ENCODE data around the gene TMEM250. TPM values are rescaled to one million over a fixed set of nuclear protein-coding genes. Genes with fewer than 3 reads are reported as not detected.

TMEM250 gene
- total and polyA plus RNA-seq, 2 of the 4 experiments (the other 2 are of a cell fraction): 14.0 to 17.5 TPM

DNA sequence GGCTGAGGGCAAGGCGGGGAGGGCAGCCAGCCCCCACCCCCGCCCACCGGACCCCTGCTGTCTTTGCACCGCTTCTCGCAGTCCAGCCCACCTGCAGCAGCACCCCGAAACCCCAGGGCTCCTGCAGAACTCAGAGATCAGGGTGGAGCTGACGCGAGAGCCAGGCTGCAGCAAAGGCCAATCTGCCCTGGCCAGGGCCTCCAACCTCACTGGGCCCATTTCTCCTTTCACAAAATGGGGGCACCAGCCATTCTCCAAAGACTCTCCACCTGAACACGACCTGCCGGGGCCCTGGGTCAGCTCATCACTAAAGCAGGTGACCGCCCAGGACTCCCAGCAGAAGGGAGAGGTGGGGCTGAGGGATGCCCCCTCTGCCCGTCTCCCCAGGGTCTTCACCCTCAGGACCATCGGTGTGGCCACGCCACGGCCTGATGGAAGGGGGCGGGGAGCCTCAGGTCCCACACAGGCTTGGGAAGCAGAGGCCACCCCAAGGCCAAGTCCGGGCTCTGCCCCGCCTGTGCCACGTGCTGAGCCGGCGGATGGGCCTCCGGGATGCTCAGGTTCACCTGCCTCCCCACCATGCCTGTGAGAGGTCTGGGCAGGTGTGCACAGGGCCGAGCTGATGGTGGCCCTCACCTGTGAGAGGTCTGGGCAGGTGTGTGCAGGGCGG is 36.7 kb downstream of the TMEM250 start:
- H4K5ac ChIP-seq (ENCODE audit: low read depth, low read length): no peak overlapping the region
- H2BK120ac ChIP-seq (ENCODE audit: low read depth, low read length): no peak overlapping the region
- H3K4ac ChIP-seq (ENCODE audit: low read depth, low read length): no peak overlapping the region
- TF ChIP-seq, protein P1, sequence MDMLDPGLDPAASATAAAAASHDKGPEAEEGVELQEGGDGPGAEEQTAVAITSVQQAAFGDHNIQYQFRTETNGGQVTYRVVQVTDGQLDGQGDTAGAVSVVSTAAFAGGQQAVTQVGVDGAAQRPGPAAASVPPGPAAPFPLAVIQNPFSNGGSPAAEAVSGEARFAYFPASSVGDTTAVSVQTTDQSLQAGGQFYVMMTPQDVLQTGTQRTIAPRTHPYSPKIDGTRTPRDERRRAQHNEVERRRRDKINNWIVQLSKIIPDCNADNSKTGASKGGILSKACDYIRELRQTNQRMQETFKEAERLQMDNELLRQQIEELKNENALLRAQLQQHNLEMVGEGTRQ (IDR thresholded peaks at IDR 0.05; ENCODE audit: low read depth, low read length): no peak
- TF ChIP-seq MAZ (IDR thresholded peaks at IDR 0.05; ENCODE audit: borderline replicate concordance, low read depth, low read length): no peak
- no peak for TF ChIP-seq RCOR1 (IDR thresholded peaks at IDR 0.05; ENCODE audit: insufficient replicate concordance, low read length)
- TF ChIP-seq RFX5 (IDR thresholded peaks at IDR 0.05; ENCODE audit: low read depth, low read length): no peak
- no peak for TF ChIP-seq CEBPB (IDR thresholded peaks at IDR 0.05; ENCODE audit: low read depth, low read length)
- TF ChIP-seq, protein P2, sequence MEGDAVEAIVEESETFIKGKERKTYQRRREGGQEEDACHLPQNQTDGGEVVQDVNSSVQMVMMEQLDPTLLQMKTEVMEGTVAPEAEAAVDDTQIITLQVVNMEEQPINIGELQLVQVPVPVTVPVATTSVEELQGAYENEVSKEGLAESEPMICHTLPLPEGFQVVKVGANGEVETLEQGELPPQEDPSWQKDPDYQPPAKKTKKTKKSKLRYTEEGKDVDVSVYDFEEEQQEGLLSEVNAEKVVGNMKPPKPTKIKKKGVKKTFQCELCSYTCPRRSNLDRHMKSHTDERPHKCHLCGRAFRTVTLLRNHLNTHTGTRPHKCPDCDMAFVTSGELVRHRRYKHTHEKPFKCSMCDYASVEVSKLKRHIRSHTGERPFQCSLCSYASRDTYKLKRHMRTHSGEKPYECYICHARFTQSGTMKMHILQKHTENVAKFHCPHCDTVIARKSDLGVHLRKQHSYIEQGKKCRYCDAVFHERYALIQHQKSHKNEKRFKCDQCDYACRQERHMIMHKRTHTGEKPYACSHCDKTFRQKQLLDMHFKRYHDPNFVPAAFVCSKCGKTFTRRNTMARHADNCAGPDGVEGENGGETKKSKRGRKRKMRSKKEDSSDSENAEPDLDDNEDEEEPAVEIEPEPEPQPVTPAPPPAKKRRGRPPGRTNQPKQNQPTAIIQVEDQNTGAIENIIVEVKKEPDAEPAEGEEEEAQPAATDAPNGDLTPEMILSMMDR (conservative IDR thresholded peaks at IDR 0.05; ENCODE audit: low read depth, low read length): no peak
- no peak for TF ChIP-seq POLR2A (IDR thresholded peaks at IDR 0.05; ENCODE audit: low read depth, low read length)
- TF ChIP-seq CHD1 (IDR thresholded peaks at IDR 0.05; ENCODE audit: low read depth, low read length): no peak
- no peak for TF ChIP-seq RAD21 (IDR thresholded peaks at IDR 0.05; ENCODE audit: low read length)
- TF ChIP-seq FOS (IDR thresholded peaks at IDR 0.05; ENCODE audit: low read depth, low read length): no peak
- TF ChIP-seq MXI1 (IDR thresholded peaks at IDR 0.05; ENCODE audit: borderline replicate concordance, low read depth, low read length): no peak
- TF ChIP-seq MAFK (IDR thresholded peaks at IDR 0.05; ENCODE audit: low read depth, low read length): no peak
- no peak for TF ChIP-seq NFE2L2 (IDR thresholded peaks at IDR 0.05; ENCODE audit: low read depth, low read length)
- no peak for TF ChIP-seq SMC3 (IDR thresholded peaks at IDR 0.05; ENCODE audit: low read depth, low read length)
- TF ChIP-seq, protein P3, sequence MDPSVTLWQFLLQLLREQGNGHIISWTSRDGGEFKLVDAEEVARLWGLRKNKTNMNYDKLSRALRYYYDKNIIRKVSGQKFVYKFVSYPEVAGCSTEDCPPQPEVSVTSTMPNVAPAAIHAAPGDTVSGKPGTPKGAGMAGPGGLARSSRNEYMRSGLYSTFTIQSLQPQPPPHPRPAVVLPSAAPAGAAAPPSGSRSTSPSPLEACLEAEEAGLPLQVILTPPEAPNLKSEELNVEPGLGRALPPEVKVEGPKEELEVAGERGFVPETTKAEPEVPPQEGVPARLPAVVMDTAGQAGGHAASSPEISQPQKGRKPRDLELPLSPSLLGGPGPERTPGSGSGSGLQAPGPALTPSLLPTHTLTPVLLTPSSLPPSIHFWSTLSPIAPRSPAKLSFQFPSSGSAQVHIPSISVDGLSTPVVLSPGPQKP (IDR thresholded peaks at IDR 0.05; ENCODE audit: borderline replicate concordance, low read depth, low read length): no peak
- TF ChIP-seq BHLHE40 (IDR thresholded peaks at IDR 0.05; ENCODE audit: low read depth, low read length): no peak
- H3K36me3 ChIP-seq (ENCODE audit: control insufficient read depth, insufficient read depth, low read length): peaks cover 4% of the 10 kb centered on the region; the same call in 1 of the 2 replicates
- H4K20me1 ChIP-seq (ENCODE audit: insufficient read depth, low read length): peaks cover 89% of the 10 kb centered on the region
- BruUV-seq (replicated peaks): no TSS peak
- H2AFZ ChIP-seq (replicated peaks; ENCODE audit: low read length, poor library complexity): no peak overlapping the region
- no peak overlapping the region for H2AK9ac ChIP-seq (replicated peaks; ENCODE audit: low read depth, low read length, poor library complexity)
- H4K91ac ChIP-seq (ENCODE audit: insufficient read depth, low read depth, low read length): no peak overlapping the region
- DNase-seq (no peak), ATAC-seq (ENCODE audit: low read depth) (no peak)
- no peak overlapping the region for H3K14ac ChIP-seq (replicated peaks; ENCODE audit: low read depth, low read length)
- H3K4me1 ChIP-seq (ENCODE audit: control insufficient read depth, insufficient read depth, low read length): peaks cover 7% of the 10 kb centered on the region; the same call in 1 of the 2 replicates
- H3K18ac ChIP-seq (ENCODE audit: low read depth, low read length): no peak overlapping the region
- dilution Hi-C loops (cut with HindIII; ENCODE audit: low sequenced_read_pairs, unreplicated experiment): no loop called here
- no peak overlapping the region for H3K56ac ChIP-seq (ENCODE audit: extremely low read depth, insufficient read depth, low read length)
- no peak overlapping the region for H3K9ac ChIP-seq (ENCODE audit: low read depth, low read length)
- H3K23ac ChIP-seq (ENCODE audit: low read depth, low read length): no peak overlapping the region
- H2BK15ac ChIP-seq (ENCODE audit: low read depth, low read length): no peak overlapping the region
- WGBS, 2 experiments (ENCODE audit: extremely low coverage in 2 of 2, insufficient read length in 1 of 2): 96% methylated on average over 11 of the region's 24 CpGs; no CpG with 5 or more reads in 1 of the 2 experiments
- H3K27ac ChIP-seq (ENCODE audit: insufficient read depth, low read length): no peak overlapping the region
- POLR2A ChIA-PET (ENCODE audit: unreplicated experiment): no interaction called here
- CTCF ChIA-PET: no interaction called here
- in situ Hi-C loops (cut with MboI; ENCODE audit: low sequenced_read_pairs): no loop called here
- H3K27me3 ChIP-seq (ENCODE audit: control insufficient read depth, insufficient read depth, low read length): no peaks in the 10 kb centered on the region
- H3K9me3 ChIP-seq (ENCODE audit: control insufficient read depth, insufficient read depth, low read length): no peaks in the 10 kb centered on the region
- no peak overlapping the region for H2BK20ac ChIP-seq (ENCODE audit: low read depth, low read length)
- no peak overlapping the region for H2BK5ac ChIP-seq (ENCODE audit: low read depth, low read length, poor library complexity, severe bottlenecking)
- H3K4me2 ChIP-seq (ENCODE audit: low read depth, low read length): no peak overlapping the region
- H4K8ac ChIP-seq (ENCODE audit: low read depth in 2 of 2, low read length in 2 of 2): no peak overlapping the region
- H3K9me1 ChIP-seq (ENCODE audit: insufficient read depth, low read length): no peaks in the 10 kb centered on the region
- no peak overlapping the region for H3K4me3 ChIP-seq (ENCODE audit: insufficient read depth, low read depth, low read length)
- intact Hi-C loops (cut with micrococcal nuclease): no loop called here
- no peak overlapping the region for H2AK5ac ChIP-seq (ENCODE audit: low read depth, low read length)
- peaks cover 16 to 84% of the 10 kb centered on the region in 2 experiments for H3K79me1 ChIP-seq (ENCODE audit: low read depth in 1 of 2, low read length in 2 of 2)

All from IMR-90 (cell line).